Activated effector memory CD4-positive, alpha-beta T cell treated with Interleukin-2 at 50 U/mL for 16 hours (primary cell): ENCODE results near the gene TMPRSS9.
A peak's percentile ranks its signal among the peaks of the same experiment; 100 is the strongest.

Source experiments
- DNase-seq: peaks from one replicate; pipeline ENCODE4 v3.0.0-alpha.2; 2020

Gene TMPRSS9

GRCh38 chr19:2330255-2330631 is 29.8 kb upstream of the TMPRSS9 start:
- DNase-seq = no peak

DNA sequence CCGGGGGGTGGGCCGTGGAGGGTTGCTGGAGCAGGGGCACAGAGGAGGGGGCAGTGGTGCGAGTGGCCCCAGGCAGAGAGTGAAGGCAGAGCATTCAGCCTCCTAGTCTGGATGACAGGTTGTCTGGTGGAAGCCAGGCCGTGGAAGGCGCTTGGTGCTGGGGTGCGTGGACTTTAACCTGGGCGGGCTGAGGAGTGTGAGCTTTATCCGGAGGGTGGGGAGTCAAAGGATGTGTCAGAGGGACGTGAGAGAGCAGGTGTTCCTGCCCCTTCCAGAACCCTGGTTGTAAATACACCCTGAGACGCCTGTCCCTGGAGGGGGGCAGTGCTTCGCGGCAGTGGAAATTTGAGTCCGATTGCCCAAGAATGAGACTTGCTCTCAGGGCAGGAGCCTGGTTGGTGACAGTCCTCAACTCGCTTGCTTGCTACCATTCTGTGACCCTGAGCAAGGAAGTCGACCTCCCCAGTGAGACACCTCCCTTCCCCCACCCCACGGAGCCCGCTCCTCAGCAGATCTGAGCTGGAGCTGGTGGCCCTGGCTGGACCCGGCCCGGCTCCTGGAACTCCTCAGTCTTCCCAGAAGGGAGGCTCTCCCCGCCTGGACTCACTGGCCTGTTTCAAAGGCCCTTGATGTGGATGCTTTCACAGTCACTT is 29.3 kb upstream of the TMPRSS9 start:
- DNase-seq = no peak

- no peak for DNase-seq
Observed at GRCh38 chr19:2331601-2332246, 28.3 kb upstream of the TMPRSS9 start.

- DNase-seq = peak; percentile 10
Observed at GRCh38 chr19:2332341-2333026, 27.6 kb upstream of the TMPRSS9 start.

DNA sequence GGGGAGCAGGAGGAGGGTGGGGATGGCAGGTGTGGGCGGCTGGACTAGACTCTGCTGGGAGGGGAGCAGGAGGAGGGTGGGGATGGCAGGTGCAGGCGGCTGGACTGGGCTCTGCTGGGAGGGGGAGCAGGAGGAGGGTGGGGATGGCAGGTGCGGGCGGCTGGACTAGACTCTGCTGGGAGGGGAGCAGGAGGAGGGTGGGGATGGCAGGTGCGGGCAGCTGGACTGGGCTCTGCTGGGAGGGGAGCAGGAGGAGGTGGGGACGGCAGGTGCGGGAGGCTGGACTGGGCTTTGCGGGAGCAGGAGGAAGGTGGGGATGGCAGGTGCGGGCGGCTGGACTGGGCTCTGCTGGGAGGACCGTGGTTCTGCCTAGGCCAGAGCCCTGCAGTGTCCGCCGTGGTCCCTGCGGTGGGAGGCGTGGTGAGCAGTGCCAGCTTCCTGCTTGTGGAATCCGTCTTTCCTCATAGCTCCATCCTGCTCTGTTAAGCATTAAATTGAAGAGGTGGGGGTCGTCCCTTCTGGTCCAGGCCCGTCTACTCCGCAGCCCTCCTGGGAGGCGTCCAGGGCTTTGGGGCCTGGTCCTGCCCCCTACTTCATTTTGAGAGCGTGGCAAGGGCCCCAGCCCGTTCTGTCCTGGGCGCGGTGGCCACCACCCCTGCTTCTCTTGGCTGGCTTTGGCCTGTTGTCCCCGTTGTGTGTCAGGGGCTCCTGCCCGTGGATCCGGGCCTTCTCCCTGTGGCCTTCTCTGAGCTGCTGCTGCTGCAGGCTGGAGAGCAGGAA is 26.8 kb upstream of the TMPRSS9 start:
- no peak for DNase-seq

DNA sequence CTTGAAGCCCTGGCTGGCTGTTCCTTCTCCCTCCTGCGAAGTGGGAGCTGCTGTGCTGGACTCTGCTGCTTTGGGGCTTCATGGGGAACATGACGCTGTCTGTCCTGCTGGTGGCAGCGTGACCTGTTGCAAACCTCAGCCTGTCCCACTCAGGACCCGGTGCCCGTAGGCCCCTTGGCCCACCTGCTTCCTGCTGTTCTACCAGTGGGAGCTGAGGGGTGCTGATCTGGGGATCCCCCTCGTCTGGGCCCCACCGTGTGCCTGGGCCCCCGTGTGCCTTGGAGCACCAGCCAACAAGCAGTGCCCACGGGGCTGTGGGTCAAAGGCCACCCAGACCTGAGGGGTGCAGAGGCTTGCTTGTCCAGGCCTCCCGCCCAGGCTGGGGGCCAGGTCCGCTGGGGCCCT is 26.3 kb upstream of the TMPRSS9 start:
- no peak for DNase-seq

- no peak for DNase-seq
Observed at GRCh38 chr19:2334426-2334825, 25.6 kb upstream of the TMPRSS9 start.

DNA sequence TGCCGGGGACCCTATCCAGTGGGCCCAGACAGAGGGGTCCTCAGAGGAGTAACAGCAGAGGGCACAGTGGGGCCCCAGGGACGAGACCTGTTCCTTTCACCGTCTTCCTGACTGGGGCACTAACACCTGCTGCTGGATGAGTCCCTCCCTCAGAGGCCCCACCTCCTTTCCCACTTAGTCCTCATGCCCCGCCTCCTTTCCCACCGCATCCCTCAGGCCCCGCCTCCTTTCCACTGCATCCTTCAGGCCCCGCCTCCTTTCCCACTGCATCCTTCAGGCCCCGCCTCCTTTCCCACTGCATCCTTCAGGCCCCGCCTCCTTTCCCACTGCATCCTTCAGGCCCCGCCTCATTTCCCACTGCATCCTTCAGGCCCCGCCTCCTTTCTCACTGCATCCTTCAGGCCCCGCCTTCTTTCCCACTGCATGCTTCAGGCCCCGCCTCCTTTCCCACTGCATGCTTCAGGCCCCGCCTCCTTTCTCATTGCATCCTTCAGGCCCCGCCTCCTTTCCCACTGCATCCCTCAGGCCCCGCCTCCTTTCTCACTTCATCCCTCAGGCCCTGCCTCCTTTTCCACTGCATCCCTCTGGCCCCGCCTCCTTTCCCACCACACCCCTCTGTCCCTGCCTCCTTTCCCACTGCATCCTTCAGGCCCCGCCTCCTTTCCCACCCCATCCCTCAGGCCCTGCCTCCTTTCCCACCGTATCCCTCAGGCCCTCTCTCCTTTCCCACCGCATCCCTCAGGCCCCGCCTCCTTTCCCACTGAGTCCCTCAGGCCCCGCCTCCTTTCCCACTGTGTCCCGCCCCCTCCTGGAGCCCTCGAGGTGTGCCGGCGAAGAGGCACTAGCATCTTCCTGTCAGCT is 24.8 kb upstream of the TMPRSS9 start:
- DNase-seq = no peak

GRCh38 chr19:2335848-2336247 is 24.2 kb upstream of the TMPRSS9 start:
- no peak for DNase-seq

DNA sequence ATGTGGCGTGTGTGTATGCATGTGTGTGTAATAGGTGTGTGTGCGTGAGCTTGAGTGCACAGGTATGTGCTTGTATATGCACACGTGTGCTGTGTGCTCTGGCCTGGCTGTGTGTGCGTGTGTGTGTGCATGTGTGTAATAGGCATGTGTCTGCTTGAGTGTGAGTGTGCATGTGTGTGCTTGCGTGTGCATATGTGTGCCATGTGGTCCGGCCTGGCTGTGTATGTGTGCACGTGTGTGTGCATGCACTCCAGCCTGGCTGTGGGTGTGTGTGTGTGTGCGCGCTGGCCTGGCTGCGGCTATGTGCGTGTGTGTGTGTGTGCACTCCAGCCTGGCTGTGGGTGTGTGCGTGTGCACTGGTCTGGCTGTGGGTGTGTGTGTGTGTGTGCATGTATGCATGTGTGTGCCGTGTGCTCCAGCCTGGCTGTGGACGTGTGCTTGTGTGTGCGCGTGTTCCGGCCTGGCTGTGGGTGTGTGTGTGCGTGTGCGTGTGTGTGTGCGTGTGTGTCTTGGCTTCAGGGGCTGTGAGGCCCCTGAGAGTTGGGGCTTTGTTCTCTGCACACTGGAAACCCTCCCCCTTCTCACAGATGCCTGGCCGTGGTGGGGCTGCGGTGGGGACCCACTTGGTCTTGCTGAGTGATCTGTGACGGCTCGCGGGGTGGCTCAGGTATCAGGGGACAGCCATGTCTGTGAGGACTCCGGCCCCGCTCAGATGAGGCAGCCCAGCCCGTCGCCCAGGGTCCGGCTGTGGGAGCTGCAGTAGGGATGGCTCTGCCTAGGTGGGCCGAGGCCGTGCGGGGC is 23.3 kb upstream of the TMPRSS9 start:
- no peak for DNase-seq

DNA sequence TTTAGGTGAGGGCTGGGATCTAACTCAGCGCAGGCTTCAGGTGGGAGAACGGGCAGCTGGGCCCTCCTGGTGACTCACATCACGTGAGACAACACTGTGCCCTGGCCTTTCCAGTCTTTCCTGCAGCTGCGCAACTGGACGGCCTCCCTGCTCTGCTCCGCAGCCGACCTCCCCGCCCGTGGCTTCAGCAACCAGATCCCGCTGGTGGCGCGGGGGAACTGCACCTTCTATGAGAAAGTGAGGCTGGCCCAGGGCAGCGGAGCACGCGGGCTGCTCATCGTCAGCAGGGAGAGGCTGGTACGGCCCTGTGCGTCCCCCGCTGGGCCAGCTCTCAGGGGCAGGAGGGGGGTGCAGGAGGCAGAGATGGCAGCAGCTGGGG is 22.7 kb upstream of the TMPRSS9 start:
- no peak for DNase-seq

DNA sequence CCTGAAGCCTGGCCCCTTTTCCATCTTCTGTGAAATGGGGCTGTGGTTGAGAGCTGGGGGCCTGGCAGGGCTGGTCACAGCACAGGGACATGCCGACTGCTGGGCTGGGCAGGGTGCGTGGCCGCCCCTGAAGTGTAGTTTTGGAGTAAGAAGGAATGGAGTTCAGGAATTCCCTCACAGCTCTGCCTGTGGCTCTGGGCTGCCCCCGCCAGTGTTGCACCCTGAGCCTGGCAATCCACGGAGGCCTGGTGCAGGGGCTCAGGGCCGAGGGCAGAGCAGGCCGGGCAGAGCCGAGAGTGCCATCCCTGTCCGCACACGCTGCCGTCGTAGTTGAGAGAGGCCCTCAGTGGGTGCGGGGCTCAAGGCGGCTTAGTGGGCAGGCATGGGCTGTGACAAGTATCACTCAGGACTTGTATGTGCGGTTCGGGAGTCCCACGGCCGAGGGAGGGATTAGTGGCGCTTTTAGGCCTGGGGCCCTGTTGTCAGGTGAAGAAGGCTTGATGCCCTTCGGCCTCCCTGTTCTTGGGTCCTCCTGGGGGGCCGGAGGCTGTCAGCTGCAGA is 21.9 kb upstream of the TMPRSS9 start:
- DNase-seq = no peak

DNA sequence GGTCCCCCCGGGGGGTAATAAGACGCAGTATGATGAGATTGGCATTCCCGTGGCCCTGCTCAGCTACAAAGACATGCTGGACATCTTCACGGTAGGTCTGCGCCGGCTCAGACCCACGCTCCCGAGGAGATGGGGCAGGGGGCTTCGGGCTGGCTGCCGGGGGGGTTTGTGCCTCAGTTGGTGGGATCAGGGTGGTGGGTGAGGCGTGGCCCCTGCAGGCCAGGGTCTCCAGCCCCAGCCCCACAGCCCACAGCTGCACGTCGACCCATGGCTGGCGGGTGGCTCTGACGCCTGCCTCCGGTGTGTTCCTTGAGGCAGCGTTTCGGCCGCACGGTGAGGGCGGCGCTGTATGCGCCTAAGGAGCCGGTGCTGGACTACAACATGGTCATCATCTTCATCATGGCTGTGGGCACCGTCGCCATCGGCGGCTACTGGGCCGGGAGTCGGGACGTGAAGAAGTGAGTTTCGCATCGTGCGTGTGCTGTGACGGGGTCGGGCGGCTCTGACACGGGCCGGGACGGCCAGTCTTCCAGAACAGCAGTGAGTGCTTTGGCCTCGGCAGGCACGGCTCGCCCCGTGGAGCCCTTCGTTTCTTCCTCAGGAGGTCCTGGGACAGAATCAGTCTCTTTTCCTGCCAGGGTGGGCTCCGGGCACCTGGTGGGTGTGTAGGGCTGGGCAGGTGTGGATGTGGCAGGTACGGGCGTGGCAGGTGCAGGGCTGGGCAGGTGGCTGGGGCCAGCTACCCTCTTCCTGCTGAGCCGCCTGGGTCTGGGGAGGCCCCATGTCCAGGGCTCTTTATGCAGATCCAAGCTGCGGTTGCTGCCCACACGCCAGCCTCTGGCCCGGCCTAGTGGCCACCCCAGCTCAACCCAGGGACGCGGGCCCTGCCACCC is 21.1 kb upstream of the TMPRSS9 start:
- DNase-seq = no peak

DNA sequence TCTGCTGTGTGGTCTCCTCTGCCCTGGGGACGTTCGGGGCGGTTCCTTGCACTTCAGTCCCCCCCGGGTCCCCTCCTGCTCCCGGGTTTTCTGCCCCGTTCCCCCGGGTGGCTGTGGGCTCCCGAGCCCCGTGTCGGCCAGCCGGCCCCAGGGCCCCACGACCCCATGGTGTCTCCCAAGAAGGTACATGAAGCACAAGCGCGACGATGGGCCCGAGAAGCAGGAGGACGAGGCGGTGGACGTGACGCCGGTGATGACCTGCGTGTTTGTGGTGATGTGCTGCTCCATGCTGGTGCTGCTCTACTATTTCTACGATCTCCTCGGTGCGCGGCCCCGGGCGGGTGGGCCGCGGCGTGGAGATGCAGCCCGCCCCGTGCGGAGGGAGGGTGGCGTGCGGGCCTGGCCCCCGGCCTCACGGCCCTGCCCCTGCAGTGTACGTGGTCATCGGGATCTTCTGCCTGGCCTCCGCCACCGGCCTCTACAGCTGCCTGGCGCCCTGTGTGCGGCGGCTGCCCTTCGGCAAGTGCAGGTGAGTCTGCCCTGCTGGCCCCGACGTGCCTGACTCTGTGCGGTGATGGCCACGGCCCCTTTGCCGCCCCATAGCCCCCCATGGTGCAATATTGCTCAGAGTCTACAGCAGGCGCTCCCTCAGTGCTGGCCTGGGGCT is 20.3 kb upstream of the TMPRSS9 start:
- no peak for DNase-seq

- DNase-seq = no peak
Observed at GRCh38 chr19:2340496-2341243, 19.4 kb upstream of the TMPRSS9 start.

DNA sequence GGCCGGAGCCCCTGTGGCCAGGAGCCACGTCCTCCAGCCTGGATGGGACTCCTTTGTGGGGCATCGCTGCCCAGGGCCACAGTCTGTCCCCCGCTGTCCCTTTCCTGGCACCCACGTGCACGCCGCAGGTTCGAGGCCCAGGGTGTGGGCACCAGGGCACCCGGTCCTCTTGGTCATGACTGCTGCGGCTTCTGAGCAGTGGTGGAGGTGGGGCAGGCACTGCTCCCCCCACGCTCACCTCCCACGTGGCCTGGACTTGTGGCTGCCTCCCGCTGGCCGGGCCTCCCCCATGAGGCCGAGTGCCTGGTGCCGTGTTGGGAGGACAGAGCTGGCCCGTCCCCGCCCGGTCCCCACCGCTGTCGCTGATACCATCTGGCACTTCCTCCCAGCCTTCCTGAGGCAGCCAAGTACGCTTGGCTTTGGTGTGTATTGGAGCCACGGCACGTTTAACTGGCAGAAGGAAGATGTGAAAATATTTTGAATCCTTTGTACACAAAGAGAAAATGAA is 18.8 kb upstream of the TMPRSS9 start:
- DNase-seq = no peak

DNA sequence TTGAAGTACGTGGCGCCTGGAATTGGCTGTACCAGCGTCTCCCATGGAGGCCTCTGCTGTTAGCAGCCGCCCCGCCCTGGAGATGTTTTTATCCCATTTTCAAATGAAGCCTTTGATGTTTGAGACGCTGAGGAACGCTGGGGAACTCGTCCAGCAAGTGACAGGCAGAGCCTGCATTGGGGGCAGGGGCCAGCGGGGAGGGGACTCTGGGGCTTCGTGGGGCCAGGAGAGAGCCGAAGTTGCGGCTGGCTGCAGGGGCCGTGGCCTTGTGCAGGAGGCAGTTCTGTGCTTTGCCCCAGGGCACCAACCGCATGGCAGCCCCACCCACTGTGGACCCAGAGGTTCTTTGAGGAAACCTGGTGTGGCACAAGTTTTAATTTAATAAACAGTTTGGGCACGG is 18.1 kb upstream of the TMPRSS9 start:
- DNase-seq = no peak

- no peak for DNase-seq
Observed at GRCh38 chr19:2342656-2343288, 17.3 kb upstream of the TMPRSS9 start.
